ENCODE results near the gene RHOT2.

RHOT2 gene

DNA sequence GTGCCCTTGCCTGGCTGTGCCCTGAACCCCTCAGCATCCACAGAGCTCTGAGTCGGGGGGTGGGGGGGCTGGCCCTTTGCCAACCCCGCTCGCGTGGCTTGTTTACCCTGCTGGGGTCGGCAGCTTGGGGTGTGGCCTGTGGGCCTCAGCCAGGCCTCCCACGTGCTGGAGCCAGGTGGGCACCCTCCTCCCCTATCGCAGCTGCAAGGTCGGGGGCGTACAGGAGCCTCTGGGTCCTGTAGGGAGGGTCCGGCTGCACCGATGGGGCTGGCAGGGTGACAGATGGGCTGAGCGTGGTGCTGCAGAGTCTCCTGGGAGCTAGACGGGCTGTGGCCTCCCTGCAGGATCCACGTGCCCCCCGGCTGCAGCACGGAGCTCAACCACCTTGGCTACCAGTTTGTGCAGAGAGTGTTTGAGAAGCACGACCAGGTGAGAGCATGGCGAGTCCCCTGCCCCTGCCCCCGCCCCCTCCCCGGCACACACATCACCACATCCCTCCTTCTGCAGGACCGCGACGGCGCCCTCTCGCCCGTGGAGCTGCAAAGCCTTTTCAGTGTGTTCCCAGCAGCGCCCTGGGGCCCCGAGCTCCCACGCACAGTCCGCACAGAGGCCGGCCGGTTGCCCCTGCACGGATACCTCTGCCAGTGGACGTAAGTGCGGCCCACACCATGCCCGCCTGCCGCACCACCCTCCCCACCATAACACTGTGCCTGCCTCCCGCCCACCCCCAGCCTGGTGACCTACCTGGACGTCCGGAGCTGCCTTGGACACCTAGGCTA is 3.6 kb downstream of the RHOT2 start:
- DNase-seq, result no peak

DNA sequence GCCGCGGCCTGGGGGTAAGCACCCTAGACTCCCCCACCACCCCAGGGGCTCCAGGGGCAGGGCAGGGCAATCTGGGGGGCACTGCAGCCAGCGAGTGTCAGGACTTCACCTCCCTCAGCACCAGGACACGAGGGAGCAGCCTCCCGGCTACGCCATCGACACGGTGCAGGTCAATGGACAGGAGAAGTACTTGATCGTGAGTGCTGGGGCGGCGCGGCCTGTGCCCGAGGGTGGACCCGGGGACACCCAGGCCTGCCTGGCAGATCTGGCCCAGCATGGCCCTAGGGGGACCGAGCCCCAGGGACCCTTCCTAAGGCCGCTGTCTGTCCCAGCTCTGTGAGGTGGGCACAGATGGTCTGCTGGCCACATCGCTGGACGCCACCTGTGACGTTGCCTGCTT is 4.4 kb downstream of the RHOT2 start:
- DNase-seq, result no peak

DNA sequence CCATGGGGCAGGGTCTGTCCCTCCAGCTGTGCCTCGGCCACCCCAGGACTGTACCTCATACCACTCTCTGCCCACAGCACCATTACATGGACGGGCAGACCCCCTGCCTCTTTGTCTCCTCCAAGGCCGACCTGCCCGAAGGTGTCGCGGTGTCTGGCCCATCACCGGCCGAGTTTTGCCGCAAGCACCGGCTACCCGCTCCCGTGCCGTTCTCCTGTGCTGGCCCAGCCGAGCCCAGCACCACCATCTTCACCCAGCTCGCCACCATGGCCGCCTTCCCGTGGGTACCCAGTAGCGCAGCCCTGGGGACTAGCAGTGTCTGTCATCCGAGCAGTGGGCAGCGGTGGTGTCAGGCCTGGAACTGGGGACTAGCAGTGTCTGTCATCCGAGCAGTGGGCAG is 4.9 kb downstream of the RHOT2 start:
- no peak for DNase-seq

GRCh38 chr16:673399-673991 is 5.6 kb downstream of the RHOT2 start:
- DNase-seq, result no peak

- no peak for DNase-seq
Observed at GRCh38 chr16:674214-674881, 6.4 kb downstream of the RHOT2 start.

DNA sequence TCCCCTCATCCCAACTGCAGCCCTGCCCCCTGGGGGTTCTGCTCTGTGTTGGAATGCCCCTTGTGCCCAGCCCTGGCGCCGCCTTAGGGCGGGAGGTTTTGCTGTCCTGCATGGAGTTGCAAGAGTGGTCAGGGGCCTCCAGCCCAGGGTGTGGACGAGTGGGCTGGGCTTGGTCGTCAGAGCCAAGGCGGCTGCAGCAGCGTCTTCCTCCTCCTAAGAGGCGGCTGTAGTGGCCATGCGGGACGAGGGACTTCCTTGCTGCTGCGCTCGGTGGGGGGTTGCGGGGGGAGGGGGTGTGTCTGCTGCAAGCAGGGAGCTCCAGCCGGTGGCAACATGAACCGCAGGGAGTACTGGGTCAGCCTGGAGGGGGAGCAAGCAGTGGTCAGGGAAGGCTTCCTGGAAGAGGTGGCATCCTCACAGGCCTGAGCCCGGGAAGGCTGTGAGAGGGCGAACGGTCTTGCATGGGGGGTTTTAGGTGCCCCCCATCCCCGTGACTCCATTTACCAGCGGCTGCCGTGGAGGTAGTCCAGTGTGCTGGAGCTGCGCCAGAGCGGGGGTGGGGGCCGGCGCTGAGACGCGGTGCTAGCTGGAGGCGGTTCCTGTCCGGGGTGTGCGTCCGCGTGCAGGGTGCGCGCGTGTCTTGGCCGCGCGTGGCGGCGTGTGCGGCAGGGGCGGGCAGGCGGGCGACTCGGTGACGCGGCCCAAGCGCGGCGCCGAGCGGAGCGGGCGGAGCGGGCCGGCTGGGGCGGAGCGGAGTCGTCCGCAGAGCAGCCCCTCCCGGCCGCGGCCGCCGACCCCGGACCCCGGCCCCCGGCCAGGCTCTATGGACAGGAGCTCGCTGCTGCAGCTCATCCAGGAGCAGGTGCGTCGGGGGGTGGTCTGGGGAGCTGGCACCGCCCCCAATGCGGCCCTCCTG is 7.3 kb downstream of the RHOT2 start, which contains the start of gene RHBDL1:
Gene RHBDL1 (plus strand): TSS at position 704 of the 916 bp plus-strand sequence. CDS start 120 bp downstream, at position 824.
- DNase-seq, result peak; percentile 44

DNA sequence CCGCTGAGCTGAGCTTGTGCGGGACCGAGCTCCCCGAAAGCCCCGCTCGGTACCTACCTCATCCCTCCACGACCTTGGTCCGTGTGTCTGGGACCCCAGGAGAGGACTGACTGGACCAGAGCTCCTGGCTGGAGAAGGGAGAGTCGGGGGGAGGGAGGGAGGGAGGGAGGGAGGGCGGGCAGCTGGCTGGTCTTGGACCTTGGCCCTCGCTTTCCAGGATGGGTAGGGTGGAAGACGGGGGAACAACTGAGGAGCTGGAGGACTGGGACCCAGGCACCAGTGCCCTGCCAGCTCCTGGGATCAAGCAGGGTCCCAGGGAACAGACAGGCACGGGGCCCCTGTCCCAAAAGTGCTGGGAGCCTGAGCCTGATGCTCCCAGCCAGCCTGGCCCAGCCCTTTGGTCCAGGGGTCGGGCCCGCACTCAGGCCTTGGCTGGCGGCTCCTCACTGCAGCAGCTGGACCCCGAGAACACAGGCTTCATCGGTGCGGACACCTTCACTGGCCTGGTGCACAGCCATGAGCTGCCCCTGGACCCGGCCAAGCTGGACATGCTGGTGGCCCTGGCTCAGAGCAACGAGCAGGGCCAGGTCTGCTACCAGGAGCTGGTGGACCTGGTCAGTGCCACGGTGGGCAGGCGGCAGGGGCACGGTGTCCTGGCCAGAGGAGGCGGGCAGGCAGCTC is 8.1 kb downstream of the RHOT2 start:
- DNase-seq, result no peak

- DNase-seq, result no peak
Observed at GRCh38 chr16:676565-676902, 8.6 kb downstream of the RHOT2 start.

- no peak for DNase-seq
Observed at GRCh38 chr16:676913-677312, 9.0 kb downstream of the RHOT2 start.

GRCh38 chr16:677316-678190 is 9.6 kb downstream of the RHOT2 start:
- DNase-seq, result no peak

GRCh38 chr16:678209-678857 is 10.4 kb downstream of the RHOT2 start:
- DNase-seq, result no peak

- DNase-seq, result peak; percentile 66
Observed at GRCh38 chr16:678858-679813, 11.2 kb downstream of the RHOT2 start.

- DNase-seq, result peak; percentile 86
Observed at GRCh38 chr16:679814-680624, 12.1 kb downstream of the RHOT2 start, which contains the start of gene STUB1. STUB1 (plus strand) TSS chr16:680410; CDS start chr16:680526, 116 bp downstream.

GRCh38 chr16:680625-680945 is 12.7 kb downstream of the RHOT2 start:
- no peak for DNase-seq

DNA sequence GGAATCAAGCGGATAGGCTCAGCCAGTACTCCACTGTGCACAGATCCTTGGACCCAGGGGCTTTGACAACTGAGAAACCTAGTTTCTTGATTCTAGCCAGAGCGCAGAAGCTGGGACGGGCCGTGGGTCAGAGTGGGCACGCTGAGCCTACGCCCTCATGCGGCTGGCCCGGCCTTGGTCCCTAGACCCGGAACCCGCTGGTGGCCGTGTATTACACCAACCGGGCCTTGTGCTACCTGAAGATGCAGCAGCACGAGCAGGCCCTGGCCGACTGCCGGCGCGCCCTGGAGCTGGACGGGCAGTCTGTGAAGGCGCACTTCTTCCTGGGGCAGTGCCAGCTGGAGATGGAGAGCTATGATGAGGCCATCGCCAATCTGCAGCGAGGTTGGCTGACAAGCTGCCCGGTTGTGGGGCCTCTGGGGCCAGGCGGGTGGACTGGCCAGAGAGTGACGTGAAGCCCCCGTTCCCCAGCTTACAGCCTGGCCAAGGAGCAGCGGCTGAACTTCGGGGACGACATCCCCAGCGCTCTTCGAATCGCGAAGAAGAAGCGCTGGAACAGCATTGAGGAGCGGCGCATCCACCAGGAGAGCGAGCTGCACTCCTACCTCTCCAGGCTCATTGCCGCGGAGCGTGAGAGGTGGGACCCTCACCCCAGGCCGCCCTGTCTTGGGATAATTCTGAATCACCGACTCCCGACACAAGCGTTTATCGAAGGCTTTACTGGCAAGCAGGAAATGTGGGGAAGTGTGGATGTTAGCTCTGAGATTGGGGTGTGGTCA is 13.2 kb downstream of the RHOT2 start:
- peak; percentile 48 for DNase-seq

GRCh38 chr16:681746-682427 is 14.0 kb downstream of the RHOT2 start:
- peak; percentile 59 for DNase-seq
